Neuronal stem cell (in vitro differentiated cells): Measurements from ENCODE around the gene FOSL2.

Experiments used
- DNase-seq: peaks from one replicate; pipeline ENCODE4 v3.0.0-alpha.2; 2013; ENCODE audit warnings: low spot score
- H2AFZ ChIP-seq: one replicate; pipeline ENCODE4 v1.6.1; 2013; ENCODE audit warnings: mild to moderate bottlenecking, low read length, inconsistent platforms
- H2AK5ac ChIP-seq: 2 replicates; pipeline ENCODE4 v1.6.1; 2013; ENCODE audit warnings: low read depth, mild to moderate bottlenecking, inconsistent platforms, low read length, moderate library complexity, mixed read lengths
- H2BK120ac ChIP-seq: 2 replicates; pipeline ENCODE4 v1.6.1; 2013; ENCODE audit warnings: low read depth, mild to moderate bottlenecking, inconsistent platforms, low read length, moderate library complexity, mixed read lengths
- H2BK12ac ChIP-seq: one replicate; pipeline ENCODE4 v1.6.1; 2013; ENCODE audit warnings: low read length, inconsistent platforms
- H2BK15ac ChIP-seq: 2 replicates; pipeline ENCODE4 v1.6.1; 2013; ENCODE audit warnings: mild to moderate bottlenecking, low read length, inconsistent platforms, mixed read lengths
- H2BK5ac ChIP-seq: one replicate; pipeline ENCODE4 v1.6.1; 2013; ENCODE audit warnings: inconsistent platforms, mild to moderate bottlenecking, low read length, moderate library complexity
- H3K14ac ChIP-seq: one replicate; pipeline ENCODE4 v1.6.1; 2013; ENCODE audit warnings: low read length, inconsistent platforms
- H3K18ac ChIP-seq: 2 replicates; pipeline ENCODE4 v1.6.1; 2013; ENCODE audit warnings: low read length, inconsistent platforms
- H3K23ac ChIP-seq: 2 replicates; pipeline ENCODE4 v1.6.1; 2013; ENCODE audit warnings: low read depth, mild to moderate bottlenecking, mixed read lengths, low read length, inconsistent platforms; ENCODE audit not compliant: poor library complexity
- H3K27ac ChIP-seq: replicated peaks from 3 replicates; pipeline ENCODE4 v1.5.1; 2013; ENCODE audit warnings: low read length, inconsistent platforms
- H3K27me3 ChIP-seq, 3 experiments: 2 replicates each; pipeline ENCODE4 v1.6.1; 2013; ENCODE audit warnings: low read length in 3 of 3, mild to moderate bottlenecking in 2 of 3, inconsistent platforms in 1 of 3, low read depth in 1 of 3, mixed read lengths in 1 of 3, moderate library complexity in 1 of 3; ENCODE audit not compliant: control insufficient read depth in 3 of 3, insufficient read depth in 3 of 3
- H3K36me3 ChIP-seq, 2 donors: replicated peaks in 1 of 2; 2 replicates each; pipeline ENCODE4 v1.6.1; 2013; ENCODE audit warnings: low read length in 2 of 2; ENCODE audit not compliant: control insufficient read depth in 2 of 2, insufficient read depth in 2 of 2
- H3K4ac ChIP-seq: 2 replicates; pipeline ENCODE4 v1.6.1; 2013; ENCODE audit warnings: inconsistent platforms, mild to moderate bottlenecking, low read length, moderate library complexity
- H3K4me1 ChIP-seq, 2 donors: 1 replicate in 1 of 2; 2 replicates in 1 of 2; pipeline ENCODE4 v1.6.1; 2013; ENCODE audit warnings: low read length in 2 of 2, low read depth in 1 of 2; ENCODE audit not compliant: control insufficient read depth in 2 of 2, insufficient read depth in 1 of 2
- H3K4me2 ChIP-seq: one replicate; pipeline ENCODE4 v1.6.1; 2013; ENCODE audit warnings: mild to moderate bottlenecking, low read length, inconsistent platforms; ENCODE audit not compliant: insufficient read depth, poor library complexity, severe bottlenecking
- H3K4me3 ChIP-seq, 2 donors: 2 replicates each; pipeline ENCODE4 v1.5.1; 2013; ENCODE audit warnings: low read length in 2 of 2, mild to moderate bottlenecking in 2 of 2, inconsistent platforms in 1 of 2, moderate library complexity in 1 of 2
- H3K79me1 ChIP-seq: one replicate; pipeline ENCODE4 v1.6.1; 2013; ENCODE audit warnings: low read depth, mild to moderate bottlenecking, inconsistent platforms, low read length, moderate library complexity
- H3K9ac ChIP-seq: one replicate; pipeline ENCODE4 v1.6.1; 2013; ENCODE audit warnings: mild to moderate bottlenecking, low read depth, low read length, inconsistent platforms; ENCODE audit not compliant: poor library complexity
- H3K9me3 ChIP-seq, 2 donors: replicated peaks in 1 of 2; 2 replicates each; pipeline versions ENCODE3 to v1.6.1; 2013; ENCODE audit warnings: low read length in 2 of 2, mild to moderate bottlenecking in 2 of 2, inconsistent platforms in 1 of 2, low read depth in 1 of 2, mixed read lengths in 1 of 2, moderate library complexity in 1 of 2; ENCODE audit not compliant: control insufficient read depth in 2 of 2, insufficient read depth in 1 of 2
- H4K8ac ChIP-seq: one replicate; pipeline ENCODE4 v1.6.1; 2013; ENCODE audit warnings: low read depth, mild to moderate bottlenecking, inconsistent platforms, low read length, moderate library complexity
- H4K91ac ChIP-seq: one replicate; pipeline ENCODE4 v1.6.1; 2013; ENCODE audit warnings: low read length, low read depth, mild to moderate bottlenecking, inconsistent platforms; ENCODE audit not compliant: poor library complexity
- WGBS, 2 donors: extraction: QIAGEN DNeasy Blood & Tissue Kit; methylation state at CpG; one replicate each; pipeline ENCODE4 v1.1.7; 2013; ENCODE audit warnings: missing lambda C conversion rate in 2 of 2, mixed read lengths in 1 of 2; ENCODE audit not compliant: insufficient read length in 2 of 2, insufficient replicate concordance in 1 of 2; ENCODE audit errors: extremely low coverage in 2 of 2; 5-methylcytosine and 5-hydroxymethylcytosine counted together

Gene FOSL2

DNA sequence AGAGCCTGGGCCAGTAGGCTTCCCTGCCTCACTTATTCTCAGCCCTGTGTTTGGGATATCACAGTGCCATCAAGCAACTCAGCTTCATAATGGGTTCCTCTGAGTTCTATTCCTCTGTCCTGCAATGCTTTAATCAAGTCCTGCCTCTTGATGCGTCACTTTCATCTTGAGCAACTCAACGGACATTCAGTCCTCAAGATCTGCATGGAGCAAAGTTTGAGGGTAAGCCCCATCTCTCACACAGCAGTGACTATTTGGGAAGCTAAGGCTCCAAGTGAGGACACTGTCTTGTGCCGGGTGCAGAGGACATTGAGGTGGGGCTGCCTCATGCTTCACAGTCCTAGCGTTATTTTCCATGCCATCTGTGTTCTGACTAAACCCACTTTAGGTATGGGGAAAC is 52.3 kb downstream of the FOSL2 start:
- H2BK5ac ChIP-seq, result no peak overlapping the region
- DNase-seq, result no peak
- no peak overlapping the region for H3K27ac ChIP-seq
- no peaks in the 10 kb centered on the region for H3K9me3 ChIP-seq
- H3K18ac ChIP-seq, result no peak overlapping the region
- H2BK12ac ChIP-seq, result no peak overlapping the region
- H3K36me3 ChIP-seq, result no peaks in the 10 kb centered on the region
- H3K79me1 ChIP-seq, result no peaks in the 10 kb centered on the region
- no CpG with 5 or more reads among the region's 4 CpGs for WGBS, 2 donors
- H3K23ac ChIP-seq, result no peak overlapping the region
- no peak overlapping the region for H4K91ac ChIP-seq
- no peak overlapping the region for H2BK120ac ChIP-seq
- no peak overlapping the region for H2AFZ ChIP-seq
- H3K27me3 ChIP-seq, result peaks cover 0 to 8% (median 0%) of the 10 kb centered on the region in 3 experiments
- no peak overlapping the region for H3K4me3 ChIP-seq
- no peak overlapping the region for H3K4ac ChIP-seq
- no peak overlapping the region for H3K14ac ChIP-seq
- H3K4me1 ChIP-seq, result no peaks in the 10 kb centered on the region
- no peak overlapping the region for H3K9ac ChIP-seq
- no peak overlapping the region for H3K4me2 ChIP-seq
- no peak overlapping the region for H4K8ac ChIP-seq
- H2BK15ac ChIP-seq, result no peak overlapping the region
- H2AK5ac ChIP-seq, result no peak overlapping the region

DNA sequence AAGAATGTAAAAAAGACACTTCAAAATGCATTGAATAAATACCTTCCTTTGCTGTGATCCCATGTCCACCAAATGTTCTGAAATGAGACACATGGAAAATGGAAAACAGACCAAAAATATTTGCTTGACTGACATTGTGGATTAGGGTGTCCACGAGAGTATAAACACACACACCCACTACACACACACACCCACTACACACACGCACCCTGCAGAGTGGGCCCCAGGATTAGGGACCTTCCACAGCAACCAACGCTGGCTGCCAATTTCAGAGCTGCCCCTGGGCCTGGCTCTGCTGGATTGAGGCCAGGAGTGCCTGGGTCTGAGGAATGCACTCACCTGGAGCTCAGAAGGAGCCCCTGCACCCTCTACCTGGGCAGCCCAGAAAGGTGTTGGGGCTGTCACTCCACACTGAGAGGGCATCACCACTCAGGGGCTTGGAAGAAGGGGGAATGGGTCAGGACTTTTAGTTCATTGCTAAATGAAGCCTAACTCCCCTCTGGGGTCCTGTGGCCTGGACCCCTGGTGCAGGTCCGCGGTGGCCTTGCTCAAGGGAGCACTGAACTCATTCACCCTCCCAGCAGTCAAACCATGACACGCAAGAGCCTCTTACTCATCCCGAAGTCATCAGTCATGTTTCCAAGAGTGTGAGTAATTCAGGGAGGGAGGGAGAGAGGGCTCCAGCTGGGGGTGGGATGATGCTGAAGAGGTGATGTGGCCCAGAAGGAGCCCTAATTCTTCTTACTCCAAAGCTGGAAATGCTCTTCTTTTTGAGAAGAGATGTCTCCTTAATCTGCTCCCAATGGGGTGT is 53.0 kb downstream of the FOSL2 start:
- Histone ChIP-seq H3K4me2 (no peak overlapping the region), H3K79me1 (no peaks in the 10 kb centered on the region), H2BK120ac (no peak overlapping the region), H4K8ac (no peak overlapping the region), H2BK5ac (no peak overlapping the region), H2BK15ac (no peak overlapping the region), H3K18ac (no peak overlapping the region), H3K27ac (no peak overlapping the region), H3K23ac (no peak overlapping the region), H3K4me1 (no peaks in the 10 kb centered on the region), H3K27me3 (peaks cover 0 to 8% (median 0%) of the 10 kb centered on the region in 3 experiments), H2BK12ac (no peak overlapping the region), H3K4me3 (no peak overlapping the region), H4K91ac (no peak overlapping the region), H2AK5ac (no peak overlapping the region), H3K9me3 (no peaks in the 10 kb centered on the region), H3K4ac (no peak overlapping the region), H3K14ac (no peak overlapping the region), H3K9ac (no peak overlapping the region), H2AFZ (no peak overlapping the region), H3K36me3 (no peaks in the 10 kb centered on the region)
- no CpG with 5 or more reads among the region's 7 CpGs for WGBS, 2 donors
- no peak for DNase-seq

DNA sequence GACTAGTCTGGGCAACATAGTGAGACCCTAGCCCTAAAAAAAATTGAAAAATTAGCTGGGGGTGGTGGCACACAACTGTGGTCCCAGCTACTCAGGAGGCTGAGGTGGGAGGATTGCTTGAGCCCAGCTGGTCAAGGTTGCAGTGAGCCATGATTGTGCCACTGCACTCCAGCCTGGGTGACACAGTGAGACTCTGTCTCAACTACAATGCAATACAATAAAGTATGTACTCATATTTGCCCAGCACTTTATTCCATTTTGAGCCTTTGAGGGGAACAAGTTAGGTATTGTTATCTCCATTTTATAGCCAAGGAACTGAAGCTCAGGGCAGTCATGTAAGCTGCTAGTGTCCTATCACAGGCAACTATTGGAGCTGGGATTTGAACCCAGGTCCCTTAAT is 53.9 kb downstream of the FOSL2 start:
- no peaks in the 10 kb centered on the region for H3K4me1 ChIP-seq
- no peak overlapping the region for H2BK15ac ChIP-seq
- no peak overlapping the region for H4K91ac ChIP-seq
- no peak overlapping the region for H3K4me2 ChIP-seq
- H2BK120ac ChIP-seq, result no peak overlapping the region
- H3K36me3 ChIP-seq, result no peaks in the 10 kb centered on the region
- H3K23ac ChIP-seq, result no peak overlapping the region
- no peak for DNase-seq
- H4K8ac ChIP-seq, result no peak overlapping the region
- H3K4ac ChIP-seq, result no peak overlapping the region
- no peaks in the 10 kb centered on the region for H3K9me3 ChIP-seq
- H3K18ac ChIP-seq, result no peak overlapping the region
- H2BK5ac ChIP-seq, result no peak overlapping the region
- no peak overlapping the region for H3K14ac ChIP-seq
- H3K79me1 ChIP-seq, result no peaks in the 10 kb centered on the region
- no peak overlapping the region for H3K9ac ChIP-seq
- peaks cover 0 to 8% (median 0%) of the 10 kb centered on the region in 3 experiments for H3K27me3 ChIP-seq
- H3K4me3 ChIP-seq, result no peak overlapping the region
- no peak overlapping the region for H3K27ac ChIP-seq
- H2AFZ ChIP-seq, result no peak overlapping the region
- H2BK12ac ChIP-seq, result no peak overlapping the region
- no peak overlapping the region for H2AK5ac ChIP-seq

DNA sequence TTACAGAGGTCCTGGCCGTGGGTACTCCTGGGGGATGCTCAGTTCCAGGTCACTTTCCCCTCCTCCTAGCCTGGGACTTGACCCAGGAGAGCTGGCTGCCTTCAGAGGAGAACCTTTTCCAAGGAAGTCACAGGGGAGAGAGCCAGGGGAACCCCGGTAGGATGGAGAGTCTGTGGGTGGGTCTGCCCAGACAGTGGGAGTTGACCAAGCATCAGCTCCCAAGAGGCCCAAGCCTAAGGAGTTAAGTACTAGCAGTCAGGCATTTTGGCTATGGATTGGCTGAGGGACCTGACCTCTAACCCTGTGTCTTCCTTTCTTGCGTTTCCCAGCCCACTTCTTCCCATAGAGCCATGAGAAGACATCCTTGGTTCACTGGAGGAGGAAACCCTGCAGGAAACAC is 54.4 kb downstream of the FOSL2 start:
- Histone ChIP-seq H3K4ac (no peak overlapping the region), H2AFZ (no peak overlapping the region), H3K23ac (no peak overlapping the region), H3K4me1 (no peaks in the 10 kb centered on the region), H4K8ac (no peak overlapping the region), H3K18ac (no peak overlapping the region), H2BK5ac (no peak overlapping the region), H3K36me3 (no peaks in the 10 kb centered on the region), H3K4me2 (no peak overlapping the region), H2BK12ac (no peak overlapping the region), H2BK120ac (no peak overlapping the region), H4K91ac (no peak overlapping the region), H3K4me3 (no peak overlapping the region), H3K27ac (no peak overlapping the region), H3K9me3 (no peaks in the 10 kb centered on the region), H3K9ac (no peak overlapping the region), H2BK15ac (no peak overlapping the region), H3K14ac (no peak overlapping the region), H3K79me1 (no peaks in the 10 kb centered on the region), H3K27me3 (peaks cover 0 to 8% (median 0%) of the 10 kb centered on the region in 3 experiments), H2AK5ac (no peak overlapping the region)
- no peak for DNase-seq
- no CpG with 5 or more reads among the region's 3 CpGs for WGBS, 2 donors
